HG03442 (cell line): ENCODE data around the gene WDR81.
"Not testable (repeated sequence)": the region's sequence is repeated elsewhere in the genome, so short reads cannot be mapped to it uniquely, and the experiment has no call there.

ENCODE experiments used
- ATAC-seq: cut with Tn5 transposase; IDR thresholded peaks from one replicate; pipeline ENCODE4 v1.9.1; 2021; ENCODE audit warnings: mild to moderate bottlenecking, moderate library complexity; ENCODE audit not compliant: unreplicated experiment

The WDR81 gene

GRCh38 chr17:1753767-1754429, 29.4 kb downstream of the WDR81 start:
- no peak for ATAC-seq

GRCh38 chr17:1754430-1755112, 30.1 kb downstream of the WDR81 start:
- ATAC-seq, result no peak

GRCh38 chr17:1755252-1755826, 30.8 kb downstream of the WDR81 start:
- no peak for ATAC-seq

GRCh38 chr17:1755827-1756262, 31.3 kb downstream of the WDR81 start:
- no peak for ATAC-seq

GRCh38 chr17:1758807-1759206, 34.3 kb downstream of the WDR81 start:
- no peak for ATAC-seq

GRCh38 chr17:1759529-1759928, 35.0 kb downstream of the WDR81 start:
- no peak for ATAC-seq

- ATAC-seq, result no peak
These were observed 37.9 kb downstream of the WDR81 start for GRCh38 chr17:1762233-1762900.

GRCh38 chr17:1762901-1763898, 38.7 kb downstream of the WDR81 start:
- no peak for ATAC-seq

GRCh38 chr17:1764284-1764683, 39.8 kb downstream of the WDR81 start:
- no peak for ATAC-seq

- not testable (repeated sequence) for ATAC-seq
These were observed 40.2 kb downstream of the WDR81 start for GRCh38 chr17:1764705-1765104.

GRCh38 chr17:1765576-1765975, 41.1 kb downstream of the WDR81 start:
- ATAC-seq, result no peak

- no peak for ATAC-seq
These were observed 42.1 kb downstream of the WDR81 start for GRCh38 chr17:1766382-1767135.

- ATAC-seq, result no peak
These were observed 42.9 kb downstream of the WDR81 start for GRCh38 chr17:1767358-1767757.

- ATAC-seq, result no peak
These were observed 45.4 kb downstream of the WDR81 start for GRCh38 chr17:1769822-1770477.

GRCh38 chr17:1773000-1773695, 48.6 kb downstream of the WDR81 start:
- ATAC-seq, result not testable (repeated sequence)

- no peak for ATAC-seq
These were observed 49.2 kb downstream of the WDR81 start for GRCh38 chr17:1773696-1774181.

GRCh38 chr17:1774390-1775176, 50.1 kb downstream of the WDR81 start:
- no peak for ATAC-seq

GRCh38 chr17:1776328-1776727, 51.8 kb downstream of the WDR81 start:
- no peak for ATAC-seq
